Measurements from ENCODE around the gene TMEM207.

TMEM207 gene

DNA sequence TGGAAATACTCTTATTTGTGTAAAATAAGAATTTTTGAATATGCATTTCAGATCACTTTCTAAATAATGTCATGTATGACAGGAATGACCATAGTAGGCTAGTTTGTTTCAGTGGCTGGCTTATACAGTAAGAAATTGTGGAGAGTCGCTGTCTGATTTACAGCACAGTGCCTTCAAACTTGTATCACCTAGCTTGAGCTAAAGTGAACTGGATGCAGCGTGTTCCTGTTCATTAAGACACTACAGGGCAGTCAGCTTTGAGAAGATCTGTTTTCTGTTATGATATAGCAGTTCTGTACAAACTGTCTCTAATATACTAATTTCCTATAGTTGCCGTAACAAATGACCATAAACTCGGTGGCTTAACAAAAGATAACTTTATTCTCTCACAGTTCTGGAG, 51.8 kb downstream of the TMEM207 start:
- Histone ChIP-seq H3K9me3 (ENCODE audit: control insufficient read depth, insufficient read depth, low read length) (no peaks in the 10 kb centered on the region), H3K4me3 (ENCODE audit: low read length) (no peak overlapping the region), H4K20me1 (ENCODE audit: control insufficient read depth, insufficient read depth, low read depth, low read length) (no peaks in the 10 kb centered on the region), H3K27ac (ENCODE audit: low read depth, low read length) (no peak overlapping the region), H3K27me3 (ENCODE audit: control insufficient read depth, low read length) (no peaks in the 10 kb centered on the region), H3K4me2 (ENCODE audit: low read length) (no peak overlapping the region), H3F3A (ENCODE audit: control insufficient read depth, insufficient read depth) (no peaks in the 10 kb centered on the region), H3K4me1 (ENCODE audit: control insufficient read depth, low read length) (no peaks in the 10 kb centered on the region), H3K79me2 (ENCODE audit: control insufficient read depth, low read length) (no peaks in the 10 kb centered on the region), H3K9me2 (replicated peaks; ENCODE audit: control insufficient read depth, low read length) (no peaks in the 10 kb centered on the region), H3K36me3 (ENCODE audit: control insufficient read depth, low read length) (no peaks in the 10 kb centered on the region)
- TF ChIP-seq EZH2phosphoT487 (IDR thresholded peaks at IDR 0.05; ENCODE audit: borderline replicate concordance, low read length): no peak
- TF ChIP-seq, protein P1, sequence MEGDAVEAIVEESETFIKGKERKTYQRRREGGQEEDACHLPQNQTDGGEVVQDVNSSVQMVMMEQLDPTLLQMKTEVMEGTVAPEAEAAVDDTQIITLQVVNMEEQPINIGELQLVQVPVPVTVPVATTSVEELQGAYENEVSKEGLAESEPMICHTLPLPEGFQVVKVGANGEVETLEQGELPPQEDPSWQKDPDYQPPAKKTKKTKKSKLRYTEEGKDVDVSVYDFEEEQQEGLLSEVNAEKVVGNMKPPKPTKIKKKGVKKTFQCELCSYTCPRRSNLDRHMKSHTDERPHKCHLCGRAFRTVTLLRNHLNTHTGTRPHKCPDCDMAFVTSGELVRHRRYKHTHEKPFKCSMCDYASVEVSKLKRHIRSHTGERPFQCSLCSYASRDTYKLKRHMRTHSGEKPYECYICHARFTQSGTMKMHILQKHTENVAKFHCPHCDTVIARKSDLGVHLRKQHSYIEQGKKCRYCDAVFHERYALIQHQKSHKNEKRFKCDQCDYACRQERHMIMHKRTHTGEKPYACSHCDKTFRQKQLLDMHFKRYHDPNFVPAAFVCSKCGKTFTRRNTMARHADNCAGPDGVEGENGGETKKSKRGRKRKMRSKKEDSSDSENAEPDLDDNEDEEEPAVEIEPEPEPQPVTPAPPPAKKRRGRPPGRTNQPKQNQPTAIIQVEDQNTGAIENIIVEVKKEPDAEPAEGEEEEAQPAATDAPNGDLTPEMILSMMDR (IDR thresholded peaks at IDR 0.05; ENCODE audit: low read depth, low read length, poor library complexity, severe bottlenecking): no peak

DNA sequence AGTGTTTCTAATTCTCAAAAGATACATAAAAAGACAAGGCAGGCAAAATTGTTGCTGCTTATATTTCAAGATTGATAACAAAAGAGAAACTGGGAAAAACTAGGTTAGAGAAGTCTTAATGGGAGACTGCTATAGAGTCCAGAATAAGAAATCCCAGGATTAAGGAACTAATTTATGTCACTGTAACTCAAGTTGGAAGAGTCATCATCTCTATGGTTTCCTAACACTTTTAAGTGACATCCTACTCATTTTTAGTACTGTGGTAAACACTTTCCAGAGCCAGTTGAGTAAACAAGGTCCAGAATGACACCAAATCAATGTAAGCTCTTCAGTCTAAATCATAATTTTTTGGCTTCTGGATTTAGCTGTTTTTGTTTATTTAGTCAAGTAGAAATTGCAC, 53.7 kb downstream of the TMEM207 start:
- H3K4me2 ChIP-seq (ENCODE audit: low read length): no peak overlapping the region
- no peaks in the 10 kb centered on the region for H3K9me3 ChIP-seq (ENCODE audit: control insufficient read depth, insufficient read depth, low read length)
- no peak overlapping the region for H3K27ac ChIP-seq (ENCODE audit: low read depth, low read length)
- no peaks in the 10 kb centered on the region for H3K4me1 ChIP-seq (ENCODE audit: control insufficient read depth, low read length)
- H4K20me1 ChIP-seq (ENCODE audit: control insufficient read depth, insufficient read depth, low read depth, low read length): no peaks in the 10 kb centered on the region
- H3K79me2 ChIP-seq (ENCODE audit: control insufficient read depth, low read length): no peaks in the 10 kb centered on the region
- no peaks in the 10 kb centered on the region for H3K36me3 ChIP-seq (ENCODE audit: control insufficient read depth, low read length)
- H3K4me3 ChIP-seq (ENCODE audit: low read length): no peak overlapping the region
- TF ChIP-seq EZH2phosphoT487 (IDR thresholded peaks at IDR 0.05; ENCODE audit: borderline replicate concordance, low read length): no peak
- TF ChIP-seq, protein P1 (IDR thresholded peaks at IDR 0.05; ENCODE audit: low read depth, low read length, poor library complexity, severe bottlenecking): no peak
- no peaks in the 10 kb centered on the region for H3K27me3 ChIP-seq (ENCODE audit: control insufficient read depth, low read length)
- no peaks in the 10 kb centered on the region for H3F3A ChIP-seq (ENCODE audit: control insufficient read depth, insufficient read depth)
- H3K9me2 ChIP-seq (replicated peaks; ENCODE audit: control insufficient read depth, low read length): no peaks in the 10 kb centered on the region

DNA sequence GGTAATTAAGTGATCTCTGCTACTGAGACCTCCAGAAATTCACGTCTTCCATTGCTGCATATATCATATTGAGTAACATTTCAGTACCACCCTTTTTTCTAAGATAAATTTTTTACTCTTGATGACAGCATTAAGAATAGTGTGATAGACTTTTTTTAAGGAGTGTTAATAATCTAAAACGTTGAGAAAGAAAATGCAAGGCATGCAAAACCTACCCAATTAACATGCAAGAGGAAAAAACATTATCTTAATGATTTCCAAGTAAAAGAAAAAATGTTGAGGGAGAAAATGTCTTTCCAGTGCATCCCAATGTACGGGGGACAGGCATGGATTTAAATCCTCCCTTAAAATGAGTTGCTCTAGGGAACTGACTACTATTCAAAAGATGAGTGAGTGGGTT, 61.0 kb downstream of the TMEM207 start:
- no peaks in the 10 kb centered on the region for H3K36me3 ChIP-seq (ENCODE audit: control insufficient read depth, low read length)
- H3F3A ChIP-seq (ENCODE audit: control insufficient read depth, insufficient read depth): no peaks in the 10 kb centered on the region
- H3K79me2 ChIP-seq (ENCODE audit: control insufficient read depth, low read length): no peaks in the 10 kb centered on the region
- no peak overlapping the region for H3K4me2 ChIP-seq (ENCODE audit: low read length)
- no peaks in the 10 kb centered on the region for H3K4me1 ChIP-seq (ENCODE audit: control insufficient read depth, low read length)
- no peaks in the 10 kb centered on the region for H3K27me3 ChIP-seq (ENCODE audit: control insufficient read depth, low read length)
- no peaks in the 10 kb centered on the region for H3K9me3 ChIP-seq (ENCODE audit: control insufficient read depth, insufficient read depth, low read length)
- no peaks in the 10 kb centered on the region for H3K9me2 ChIP-seq (replicated peaks; ENCODE audit: control insufficient read depth, low read length)
- TF ChIP-seq EZH2phosphoT487 (IDR thresholded peaks at IDR 0.05; ENCODE audit: borderline replicate concordance, low read length): no peak
- TF ChIP-seq, protein P1 (IDR thresholded peaks at IDR 0.05; ENCODE audit: low read depth, low read length, poor library complexity, severe bottlenecking): no peak
- no peaks in the 10 kb centered on the region for H4K20me1 ChIP-seq (ENCODE audit: control insufficient read depth, insufficient read depth, low read depth, low read length)
- H3K4me3 ChIP-seq (ENCODE audit: low read length): no peak overlapping the region
- no peak overlapping the region for H3K27ac ChIP-seq (ENCODE audit: low read depth, low read length)

All from DOHH2 (cell line).